Measurements from ENCODE around the gene IQCM. TPM values are rescaled to one million over a fixed set of nuclear protein-coding genes. Genes with fewer than 3 reads are reported as not detected.
"Not testable (repeated sequence)": the region's sequence is repeated elsewhere in the genome, so short reads cannot be mapped to it uniquely, and the experiment has no call there.

The IQCM gene
- total RNA-seq, 2 experiments from 2014 or later: not detected

DNA sequence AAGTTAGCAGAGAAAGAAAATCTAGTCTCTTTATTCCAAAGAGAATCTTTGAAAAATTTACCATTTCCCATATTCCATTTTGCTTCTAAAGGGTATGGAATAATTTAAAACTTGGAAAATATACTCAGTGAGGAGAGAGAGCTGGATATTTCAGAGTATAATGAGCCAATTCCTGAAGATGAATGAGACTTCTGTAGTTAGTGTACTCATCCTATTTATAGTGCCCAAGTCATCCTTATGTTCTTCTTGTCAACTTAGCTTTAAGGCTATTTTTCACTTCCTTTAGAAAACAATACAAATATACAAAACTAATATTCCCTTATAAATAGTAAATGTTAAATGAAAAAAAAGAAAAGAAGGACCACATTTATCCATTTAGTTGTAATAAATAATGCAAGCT is 302.6 kb downstream of the IQCM start:
- no peaks in the 10 kb centered on the region for H3K4me1 ChIP-seq (ENCODE audit: insufficient read depth, low read length, poor library complexity, severe bottlenecking)
- no peaks in the 10 kb centered on the region for H3K36me3 ChIP-seq (ENCODE audit: insufficient read depth, low read length)
- no peak for DNase-seq (ENCODE audit: low spot score)
- H3K27ac ChIP-seq (ENCODE audit: low read depth, low read length, poor library complexity, severe bottlenecking): no peak overlapping the region
- ChIA-PET POLR2A (interaction anchor here (0.7 to 1.1 kb wide), 3 partner anchors 10 to 14 kb away, joined by 3 read pairs; no protein-coding TSS in a partner anchor), CTCF (ENCODE audit: unreplicated experiment) (no interaction called here)
- H3K79me2 ChIP-seq (ENCODE audit: insufficient read depth, low read depth, low read length): no peaks in the 10 kb centered on the region
- no peak overlapping the region for H3K4me2 ChIP-seq (ENCODE audit: low read length)
- intact Hi-C loops (cut with micrococcal nuclease; ENCODE audit: unreplicated experiment): no loop called here
- BruUV-seq (replicated peaks): no TSS peak
- H3K4me3 ChIP-seq (ENCODE audit: low read depth, low read length, poor library complexity, severe bottlenecking): no peak overlapping the region
- H3K9me2 ChIP-seq (ENCODE audit: insufficient read depth, low read length): no peaks in the 10 kb centered on the region
- TF ChIP-seq, protein P1, sequence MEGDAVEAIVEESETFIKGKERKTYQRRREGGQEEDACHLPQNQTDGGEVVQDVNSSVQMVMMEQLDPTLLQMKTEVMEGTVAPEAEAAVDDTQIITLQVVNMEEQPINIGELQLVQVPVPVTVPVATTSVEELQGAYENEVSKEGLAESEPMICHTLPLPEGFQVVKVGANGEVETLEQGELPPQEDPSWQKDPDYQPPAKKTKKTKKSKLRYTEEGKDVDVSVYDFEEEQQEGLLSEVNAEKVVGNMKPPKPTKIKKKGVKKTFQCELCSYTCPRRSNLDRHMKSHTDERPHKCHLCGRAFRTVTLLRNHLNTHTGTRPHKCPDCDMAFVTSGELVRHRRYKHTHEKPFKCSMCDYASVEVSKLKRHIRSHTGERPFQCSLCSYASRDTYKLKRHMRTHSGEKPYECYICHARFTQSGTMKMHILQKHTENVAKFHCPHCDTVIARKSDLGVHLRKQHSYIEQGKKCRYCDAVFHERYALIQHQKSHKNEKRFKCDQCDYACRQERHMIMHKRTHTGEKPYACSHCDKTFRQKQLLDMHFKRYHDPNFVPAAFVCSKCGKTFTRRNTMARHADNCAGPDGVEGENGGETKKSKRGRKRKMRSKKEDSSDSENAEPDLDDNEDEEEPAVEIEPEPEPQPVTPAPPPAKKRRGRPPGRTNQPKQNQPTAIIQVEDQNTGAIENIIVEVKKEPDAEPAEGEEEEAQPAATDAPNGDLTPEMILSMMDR (conservative IDR thresholded peaks at IDR 0.05; ENCODE audit: low read length): no peak
- TF ChIP-seq EZH2phosphoT487 (IDR thresholded peaks at IDR 0.05; ENCODE audit: borderline replicate concordance, low read depth, low read length): no peak
- no peaks in the 10 kb centered on the region for H3K9me3 ChIP-seq (ENCODE audit: low read length)
- no peaks in the 10 kb centered on the region for H4K20me1 ChIP-seq (ENCODE audit: insufficient read depth, low read length)
- no peak overlapping the region for H2AFZ ChIP-seq (ENCODE audit: low read length)

DNA sequence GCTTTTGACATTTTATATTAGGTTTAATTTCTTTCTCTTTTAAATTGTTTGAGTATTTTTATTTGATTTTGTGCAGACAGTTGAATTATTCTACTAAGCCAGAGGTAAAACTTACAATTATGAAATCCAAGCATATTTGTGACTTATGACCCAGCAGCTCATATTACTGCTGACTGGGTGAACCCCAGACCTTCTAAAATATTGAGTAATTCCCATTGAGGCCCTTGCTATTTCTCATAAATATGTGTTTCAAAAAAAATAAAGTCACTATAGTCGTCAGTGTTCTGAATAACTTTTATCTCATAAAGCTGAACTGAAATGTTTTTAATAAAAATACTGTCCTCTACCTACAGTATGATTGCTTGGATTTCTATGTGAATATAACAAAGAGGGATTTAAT is 303.1 kb downstream of the IQCM start:
- no TSS peak for BruUV-seq (replicated peaks)
- Histone ChIP-seq H3K9me3 (ENCODE audit: low read length) (no peaks in the 10 kb centered on the region), H3K36me3 (ENCODE audit: insufficient read depth, low read length) (no peaks in the 10 kb centered on the region), H3K4me2 (ENCODE audit: low read length) (no peak overlapping the region), H4K20me1 (ENCODE audit: insufficient read depth, low read length) (no peaks in the 10 kb centered on the region), H3K9me2 (ENCODE audit: insufficient read depth, low read length) (no peaks in the 10 kb centered on the region), H3K27ac (ENCODE audit: low read depth, low read length, poor library complexity, severe bottlenecking) (no peak overlapping the region), H3K4me3 (ENCODE audit: low read depth, low read length, poor library complexity, severe bottlenecking) (no peak overlapping the region), H3K4me1 (ENCODE audit: insufficient read depth, low read length, poor library complexity, severe bottlenecking) (no peaks in the 10 kb centered on the region), H2AFZ (ENCODE audit: low read length) (no peak overlapping the region), H3K79me2 (ENCODE audit: insufficient read depth, low read depth, low read length) (no peaks in the 10 kb centered on the region)
- TF ChIP-seq EZH2phosphoT487 (IDR thresholded peaks at IDR 0.05; ENCODE audit: borderline replicate concordance, low read depth, low read length): no peak
- TF ChIP-seq, protein P1 (conservative IDR thresholded peaks at IDR 0.05; ENCODE audit: low read length): no peak
- ChIA-PET CTCF (ENCODE audit: unreplicated experiment) (no interaction called here), POLR2A (interaction anchor here (0.8 to 1.1 kb wide), 2 partner anchors 12 to 14 kb away, joined by 3 read pairs; no protein-coding TSS in a partner anchor)
- no peak for DNase-seq (ENCODE audit: low spot score)
- intact Hi-C loops (cut with micrococcal nuclease; ENCODE audit: unreplicated experiment): no loop called here

DNA sequence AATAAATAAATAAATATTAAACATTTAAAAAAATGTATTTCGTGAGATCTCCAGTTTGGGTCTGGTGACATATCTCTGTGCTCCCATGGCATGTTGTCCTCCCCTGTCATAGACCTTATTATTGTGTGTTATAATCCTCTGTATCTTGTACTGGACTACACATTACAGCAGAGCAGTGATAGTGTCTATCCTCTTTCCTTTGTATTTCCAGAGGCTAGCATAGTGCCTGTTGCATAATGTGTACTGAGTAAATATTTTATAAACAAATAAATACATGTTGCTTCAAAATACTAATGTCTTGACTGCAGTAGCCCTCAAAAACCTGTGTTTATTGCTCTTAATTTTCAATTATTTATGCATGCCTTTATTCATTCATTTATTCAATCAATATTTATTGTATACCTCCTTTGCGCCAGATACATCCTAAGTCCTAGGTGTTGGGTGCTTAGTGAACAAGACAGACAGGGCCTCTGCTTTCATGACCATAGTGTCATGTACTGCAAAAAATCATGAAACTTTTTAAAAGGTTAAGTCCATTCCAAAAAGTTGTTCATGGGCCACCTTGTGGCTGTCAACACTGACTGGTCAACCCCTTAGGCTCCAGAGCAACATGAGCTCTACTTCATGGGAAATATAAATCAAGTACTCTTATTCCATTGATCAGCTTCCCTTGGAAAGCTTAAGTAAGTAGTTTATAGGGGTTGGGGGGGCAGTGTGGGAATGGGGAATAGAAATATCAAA is 303.9 kb downstream of the IQCM start:
- Histone ChIP-seq H3K9me2 (ENCODE audit: insufficient read depth, low read length) (no peaks in the 10 kb centered on the region), H3K27ac (ENCODE audit: low read depth, low read length, poor library complexity, severe bottlenecking) (no peak overlapping the region), H3K4me1 (ENCODE audit: insufficient read depth, low read length, poor library complexity, severe bottlenecking) (no peaks in the 10 kb centered on the region), H3K4me3 (ENCODE audit: low read depth, low read length, poor library complexity, severe bottlenecking) (no peak overlapping the region), H3K4me2 (ENCODE audit: low read length) (no peak overlapping the region), H4K20me1 (ENCODE audit: insufficient read depth, low read length) (no peaks in the 10 kb centered on the region), H3K36me3 (ENCODE audit: insufficient read depth, low read length) (no peaks in the 10 kb centered on the region), H3K79me2 (ENCODE audit: insufficient read depth, low read depth, low read length) (no peaks in the 10 kb centered on the region), H3K9me3 (ENCODE audit: low read length) (no peaks in the 10 kb centered on the region), H2AFZ (ENCODE audit: low read length) (no peak overlapping the region)
- ChIA-PET CTCF (ENCODE audit: unreplicated experiment) (no interaction called here), POLR2A (interaction anchor here (0.5 kb wide), 1 partner anchor 396 kb away, joined by 3 read pairs; no protein-coding TSS in a partner anchor)
- intact Hi-C loops (cut with micrococcal nuclease; ENCODE audit: unreplicated experiment): no loop called here
- no TSS peak for BruUV-seq (replicated peaks)
- DNase-seq (ENCODE audit: low spot score): no peak
- TF ChIP-seq EZH2phosphoT487 (IDR thresholded peaks at IDR 0.05; ENCODE audit: borderline replicate concordance, low read depth, low read length): no peak
- TF ChIP-seq, protein P1 (conservative IDR thresholded peaks at IDR 0.05; ENCODE audit: low read length): no peak

DNA sequence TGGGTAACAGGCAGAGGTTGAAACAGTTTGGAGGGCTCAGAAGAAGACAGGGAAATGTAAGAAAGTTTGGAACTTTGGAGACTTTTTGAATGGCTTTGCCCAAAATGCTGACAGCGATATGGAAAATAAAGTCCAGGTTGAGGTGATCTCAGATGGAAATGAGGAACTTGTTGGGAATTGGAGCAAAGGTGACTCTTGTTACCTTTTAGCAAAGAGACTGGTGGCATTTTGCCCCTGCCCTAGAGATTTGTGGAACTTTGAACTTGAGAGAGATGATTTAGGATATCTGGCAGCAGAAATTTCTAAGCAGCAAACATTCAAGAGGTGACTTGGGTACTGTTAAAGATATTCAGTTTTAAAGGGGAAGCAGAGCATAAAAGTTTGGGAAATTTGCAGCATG is 308.3 kb downstream of the IQCM start:
- H3K79me2 ChIP-seq (ENCODE audit: insufficient read depth, low read depth, low read length); H3K9me3 ChIP-seq (ENCODE audit: low read length); H3K4me1 ChIP-seq (ENCODE audit: insufficient read depth, low read length, poor library complexity, severe bottlenecking); H2AFZ ChIP-seq (ENCODE audit: low read length); H3K4me2 ChIP-seq (ENCODE audit: low read length); DNase-seq (ENCODE audit: low spot score); BruUV-seq (replicated peaks); intact Hi-C loops (cut with micrococcal nuclease; ENCODE audit: unreplicated experiment); H3K27ac ChIP-seq (ENCODE audit: low read depth, low read length, poor library complexity, severe bottlenecking); H3K9me2 ChIP-seq (ENCODE audit: insufficient read depth, low read length); H4K20me1 ChIP-seq (ENCODE audit: insufficient read depth, low read length); H3K36me3 ChIP-seq (ENCODE audit: insufficient read depth, low read length); POLR2A ChIA-PET; H3K4me3 ChIP-seq (ENCODE audit: low read depth, low read length, poor library complexity, severe bottlenecking); CTCF ChIA-PET (ENCODE audit: unreplicated experiment): not testable (repeated sequence)
